GM19238 (cell line): ENCODE results near the gene TLCD4.
A peak's percentile ranks its signal among the peaks of the same experiment; 100 is the strongest.

Experiments used
- DNase-seq: peaks from one replicate; pipeline ENCODE4 v3.0.0; 2011; ENCODE audit warnings: low spot score; ENCODE audit not compliant: insufficient read length

The TLCD4 gene

GRCh38 chr1:95094923-95095322 lies 22.2 kb upstream of the TLCD4 start:
- no peak for DNase-seq

- DNase-seq, result no peak
Measured at GRCh38 chr1:95095833-95096217, 21.3 kb upstream of the TLCD4 start.

GRCh38 chr1:95096218-95096841 lies 20.8 kb upstream of the TLCD4 start:
- DNase-seq, result no peak

GRCh38 chr1:95097426-95097825 lies 19.7 kb upstream of the TLCD4 start:
- DNase-seq, result no peak

GRCh38 chr1:95098196-95098595 lies 19.0 kb upstream of the TLCD4 start:
- DNase-seq, result no peak

- no peak for DNase-seq
Measured at GRCh38 chr1:95108792-95109191, 8.4 kb upstream of the TLCD4 start.

- DNase-seq, result no peak
Measured at GRCh38 chr1:95111014-95111413, 6.1 kb upstream of the TLCD4 start.

- no peak for DNase-seq
Measured at GRCh38 chr1:95113684-95114083, 3.5 kb upstream of the TLCD4 start.

GRCh38 chr1:95115708-95116137 lies 1.4 kb upstream of the TLCD4 start:
- DNase-seq, result no peak

- peak; percentile 18 for DNase-seq
Measured at GRCh38 chr1:95116580-95117206, 462 bp upstream of the TLCD4 start.

- no peak for DNase-seq
Measured at GRCh38 chr1:95118067-95118499, 928 bp downstream of the TLCD4 start.

GRCh38 chr1:95118710-95119109 lies 1.6 kb downstream of the TLCD4 start:
- DNase-seq, result no peak

GRCh38 chr1:95119273-95119672 lies 2.1 kb downstream of the TLCD4 start:
- no peak for DNase-seq

GRCh38 chr1:95122151-95122697 lies 5.1 kb downstream of the TLCD4 start:
- no peak for DNase-seq

- no peak for DNase-seq
Measured at GRCh38 chr1:95124342-95124741, 7.2 kb downstream of the TLCD4 start.

GRCh38 chr1:95126366-95126765 lies 9.2 kb downstream of the TLCD4 start:
- no peak for DNase-seq

- no peak for DNase-seq
Measured at GRCh38 chr1:95126846-95127245, 9.7 kb downstream of the TLCD4 start.

GRCh38 chr1:95127380-95127779 lies 10.2 kb downstream of the TLCD4 start:
- DNase-seq, result no peak

- no peak for DNase-seq
Measured at GRCh38 chr1:95132762-95133161, 15.6 kb downstream of the TLCD4 start.

- DNase-seq, result no peak
Measured at GRCh38 chr1:95133687-95134086, 16.5 kb downstream of the TLCD4 start.

GRCh38 chr1:95138223-95138622 lies 21.1 kb downstream of the TLCD4 start:
- DNase-seq, result no peak

- DNase-seq, result no peak
Measured at GRCh38 chr1:95139039-95139438, 21.9 kb downstream of the TLCD4 start.

GRCh38 chr1:95140791-95141190 lies 23.6 kb downstream of the TLCD4 start:
- DNase-seq, result no peak
